T-cell (primary cell): ENCODE data around the gene STAB2. TPM values are rescaled to one million over a fixed set of nuclear protein-coding genes. Genes with fewer than 3 reads are reported as not detected.

Experiments
- ATAC-seq, 4 experiments: fragments of 200-7000 bp in 3 of 4; fragments of 150-1000 bp in 1 of 4; cut with Tn5 transposase; replicated peaks in 1 of 4; 1 replicate in 3 of 4; 2 replicates in 1 of 4; pipeline ENCODE4 v1.10.0; 2021; ENCODE audit warnings: moderate library complexity in 3 of 4, mild to moderate bottlenecking in 2 of 4, moderate number of reproducible peaks in 1 of 4
- CTCF ChIA-PET, 2 donors: fragments of 300-600 bp; sonication (Branson Sonifier 250); formaldehyde crosslinking; loops; one replicate each; lab custom pipeline; 2022; ENCODE audit warnings: antibody characterized with exemption in 2 of 2; lab: Charles Lee
- POLR2A ChIA-PET, 2 donors: fragments of 300-600 bp; sonication (Branson Sonifier 250); formaldehyde crosslinking; loops; one replicate each; lab custom pipeline; 2022; ENCODE audit warnings: antibody characterized with exemption in 2 of 2; lab: Charles Lee
- DNase-seq, 35 experiments: peaks; one replicate each; pipeline versions ENCODE4 v3.0.0 to v3.0.0-alpha.2; 2013 to 2023
- H3K27ac ChIP-seq: one replicate; pipeline ENCODE4 v1.5.1; 2013; ENCODE audit warnings: low read length
- H3K27me3 ChIP-seq, 2 experiments: replicated peaks in 1 of 2; 1 replicate in 1 of 2; 2 replicates in 1 of 2; pipeline versions ENCODE4 v1.6.1 to v1.7.0; 2013; ENCODE audit warnings: low read length in 1 of 2, mixed read lengths in 1 of 2; ENCODE audit not compliant: control insufficient read depth in 2 of 2, insufficient read depth in 2 of 2; ENCODE audit errors: extremely low read depth in 1 of 2
- H3K36me3 ChIP-seq, 2 donors: 1 replicate in 1 of 2; 2 replicates in 1 of 2; pipeline versions ENCODE4 v1.6.1 to v1.7.0; 2013; ENCODE audit warnings: low read length in 1 of 2; ENCODE audit not compliant: control insufficient read depth in 2 of 2, insufficient read depth in 1 of 2; ENCODE audit errors: extremely low read depth in 1 of 2
- H3K4me1 ChIP-seq, 2 experiments: 1 replicate in 1 of 2; 2 replicates in 1 of 2; pipeline versions ENCODE4 v1.6.1 to v1.7.0; 2013; ENCODE audit warnings: low read length in 2 of 2, mixed read lengths in 1 of 2; ENCODE audit not compliant: insufficient read depth in 2 of 2, control insufficient read depth in 1 of 2; ENCODE audit errors: extremely low read depth in 1 of 2
- H3K4me3 ChIP-seq, 2 donors: 1 replicate in 1 of 2; 2 replicates in 1 of 2; pipeline versions ENCODE4 v1.5.1 to v1.7.0; 2013; ENCODE audit warnings: mild to moderate bottlenecking in 2 of 2, low read length in 1 of 2, moderate library complexity in 1 of 2; ENCODE audit not compliant: control insufficient read depth in 1 of 2; ENCODE audit errors: extremely low read depth in 1 of 2
- H3K9me3 ChIP-seq: 2 replicates; pipeline ENCODE4 v1.7.0; 2013
- H3K27ac Mint-ChIP-seq, 2 donors: one replicate each; pipeline ENCODE4 v1.8.0; 2020 to 2021; ENCODE audit warnings: mild to moderate bottlenecking in 2 of 2, mixed read lengths in 2 of 2
- H3K27me3 Mint-ChIP-seq, 2 donors: one replicate each; pipeline ENCODE4 v1.8.0; 2021 to 2022; ENCODE audit warnings: mixed read lengths in 2 of 2
- H3K36me3 Mint-ChIP-seq: one replicate; pipeline ENCODE4 v1.8.0; 2021; ENCODE audit warnings: mixed read lengths
- H3K4me1 Mint-ChIP-seq, 3 donors: one replicate each; pipeline ENCODE4 v1.8.0; 2020 to 2022; ENCODE audit warnings: mixed read lengths in 3 of 3, mild to moderate bottlenecking in 1 of 3
- H3K4me3 Mint-ChIP-seq, 3 donors: one replicate each; pipeline ENCODE4 v1.8.0; 2020 to 2022; ENCODE audit warnings: mild to moderate bottlenecking in 3 of 3, mixed read lengths in 3 of 3, moderate library complexity in 3 of 3
- H3K9me3 Mint-ChIP-seq, 3 donors: one replicate each; pipeline ENCODE4 v1.8.0; 2020 to 2022; ENCODE audit warnings: mixed read lengths in 3 of 3
- WGBS: methylation state at CpG from one replicate; pipeline ENCODE4 v1.1.5; 2013; ENCODE audit warnings: missing lambda C conversion rate; ENCODE audit not compliant: insufficient coverage; 5-methylcytosine and 5-hydroxymethylcytosine counted together
- total RNA-seq, 35 experiments: library from RNA in 6 of 35; stranded (reverse) in 6 of 35; fragments of 120-200 nt in 1 of 35; gene quantifications; one replicate each; pipeline versions ENCODE4 v1.2.1 to v1.2.4 and lab custom pipeline; 2013 to 2026

Gene STAB2
- total RNA-seq, 5 donors from 2014 or later (not counting 1 experiment from before 2014, with no cell fraction given): not detected

- Mint-ChIP-seq H3K27ac (no peak overlapping the region), H3K36me3 (no peaks in the 10 kb centered on the region), H3K4me1 (no peaks in the 10 kb centered on the region), H3K27me3 (peaks cover 11 to 20% of the 10 kb centered on the region in 2 donors), H3K9me3 (no peaks in the 10 kb centered on the region), H3K4me3 (no peak overlapping the region)
- Histone ChIP-seq H3K27me3 (peaks cover 0 to 5% of the 10 kb centered on the region in 2 experiments), H3K9me3 (no peaks in the 10 kb centered on the region), H3K27ac (no peak overlapping the region), H3K36me3 (no peaks in the 10 kb centered on the region), H3K4me1 (no peaks in the 10 kb centered on the region), H3K4me3 (no peak overlapping the region)
- ChIA-PET POLR2A (no interaction called here), CTCF (no interaction called here)
- 88% methylated on average over 2 of the region's 5 CpGs for WGBS
- no peak for DNase-seq
- no peak for ATAC-seq
These were observed 109.0 kb downstream of the STAB2 start for GRCh38 chr12:103696101-103696500.

- ChIA-PET CTCF (no interaction called here), POLR2A (no interaction called here)
- Histone ChIP-seq H3K4me1 (no peaks in the 10 kb centered on the region), H3K36me3 (no peaks in the 10 kb centered on the region), H3K27ac (no peak overlapping the region), H3K4me3 (no peak overlapping the region), H3K27me3 (peaks cover 0 to 5% of the 10 kb centered on the region in 2 experiments), H3K9me3 (no peaks in the 10 kb centered on the region)
- no peaks in the 10 kb centered on the region for H3K4me1 Mint-ChIP-seq
- H3K36me3 Mint-ChIP-seq: no peaks in the 10 kb centered on the region
- H3K27ac Mint-ChIP-seq: no peak overlapping the region
- H3K4me3 Mint-ChIP-seq: no peak overlapping the region
- no peak for DNase-seq
- 14% methylated on average over 1 of the region's 9 CpGs for WGBS
- no peak for ATAC-seq
- H3K27me3 Mint-ChIP-seq: peaks cover 13 to 21% of the 10 kb centered on the region in 2 donors
- H3K9me3 Mint-ChIP-seq: no peaks in the 10 kb centered on the region
These were observed 111.1 kb downstream of the STAB2 start for GRCh38 chr12:103697971-103698751.

- ATAC-seq: no peak
- CTCF ChIA-PET: no interaction called here
- H3K36me3 ChIP-seq: no peaks in the 10 kb centered on the region
- H3K27ac ChIP-seq: no peak overlapping the region
- no peak overlapping the region for H3K4me3 ChIP-seq
- H3K27me3 ChIP-seq: peaks cover 0 to 5% of the 10 kb centered on the region in 2 experiments
- H3K27ac Mint-ChIP-seq: no peak overlapping the region
- WGBS: 53% methylated on average over 4 of the region's 9 CpGs
- POLR2A ChIA-PET: no interaction called here
- peaks cover 13 to 23% of the 10 kb centered on the region in 2 donors for H3K27me3 Mint-ChIP-seq
- no peaks in the 10 kb centered on the region for H3K4me1 Mint-ChIP-seq
- no peak overlapping the region for H3K4me3 Mint-ChIP-seq
- H3K4me1 ChIP-seq: no peaks in the 10 kb centered on the region
- no peak for DNase-seq
- no peaks in the 10 kb centered on the region for H3K9me3 Mint-ChIP-seq
- H3K9me3 ChIP-seq: no peaks in the 10 kb centered on the region
- no peaks in the 10 kb centered on the region for H3K36me3 Mint-ChIP-seq
These were observed 111.9 kb downstream of the STAB2 start for GRCh38 chr12:103698752-103699560.

GRCh38 chr12:103705098-103705497, 118.0 kb downstream of the STAB2 start:
- CTCF ChIA-PET: no interaction called here
- no peaks in the 10 kb centered on the region for H3K4me1 Mint-ChIP-seq
- ATAC-seq (no peak), DNase-seq (no peak)
- Histone ChIP-seq H3K36me3 (no peaks in the 10 kb centered on the region), H3K9me3 (no peaks in the 10 kb centered on the region), H3K4me3 (no peak overlapping the region), H3K27me3 (peaks cover 0 to 5% of the 10 kb centered on the region in 2 experiments), H3K27ac (no peak overlapping the region), H3K4me1 (no peaks in the 10 kb centered on the region)
- H3K4me3 Mint-ChIP-seq: no peak overlapping the region
- WGBS: no CpG with 5 or more reads among the region's 2 CpGs
- POLR2A ChIA-PET: no interaction called here
- H3K27me3 Mint-ChIP-seq: peaks cover 20 to 24% of the 10 kb centered on the region in 2 donors
- no peaks in the 10 kb centered on the region for H3K36me3 Mint-ChIP-seq
- H3K9me3 Mint-ChIP-seq: no peaks in the 10 kb centered on the region
- H3K27ac Mint-ChIP-seq: no peak overlapping the region

DNA sequence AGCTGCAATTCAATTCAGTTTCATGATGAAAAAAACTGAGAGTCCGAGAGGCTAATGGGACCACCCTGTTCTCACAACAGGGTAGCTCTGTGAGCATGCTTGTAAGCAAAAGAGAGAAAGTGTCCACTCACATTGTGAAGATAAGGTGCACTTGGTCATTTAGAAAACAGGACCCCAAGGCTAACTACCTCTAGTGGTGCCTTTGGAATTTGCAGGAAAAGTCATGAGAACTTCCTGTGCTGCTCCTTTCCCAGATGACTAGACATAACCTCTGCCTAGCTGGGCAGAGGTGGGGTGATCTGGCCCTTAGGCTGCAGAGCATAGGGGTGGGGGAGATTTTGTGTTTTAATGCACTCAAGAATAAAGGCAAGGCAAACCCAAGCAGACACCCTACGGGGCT, 118.9 kb downstream of the STAB2 start:
- Mint-ChIP-seq H3K36me3 (no peaks in the 10 kb centered on the region), H3K4me3 (no peak overlapping the region), H3K9me3 (no peaks in the 10 kb centered on the region), H3K27me3 (peaks cover 22 to 24% of the 10 kb centered on the region in 2 donors), H3K27ac (no peak overlapping the region), H3K4me1 (no peaks in the 10 kb centered on the region)
- DNase-seq (no peak), ATAC-seq (no peak)
- CTCF ChIA-PET: no interaction called here
- no peaks in the 10 kb centered on the region for H3K4me1 ChIP-seq
- POLR2A ChIA-PET: no interaction called here
- no peak overlapping the region for H3K27ac ChIP-seq
- no peak overlapping the region for H3K4me3 ChIP-seq
- H3K27me3 ChIP-seq: peaks cover 0 to 5% of the 10 kb centered on the region in 2 experiments
- H3K36me3 ChIP-seq: no peaks in the 10 kb centered on the region
- H3K9me3 ChIP-seq: no peaks in the 10 kb centered on the region
- WGBS: 60% methylated on average over 2 of the region's 2 CpGs

- CTCF ChIA-PET: interaction anchor here in 1 of 2 donors (0.6 kb wide), 1 partner anchor 160 kb away, joined by 3 read pairs; no protein-coding TSS in a partner anchor
These were observed 120.4 kb downstream of the STAB2 start for GRCh38 chr12:103707446-103707845.

More at GRCh38 chr12:103707446-103707845, 120.4 kb downstream of the STAB2 start:
- H3K27ac ChIP-seq: no peak overlapping the region
- no peaks in the 10 kb centered on the region for H3K4me1 ChIP-seq
- H3K27me3 ChIP-seq: peaks cover 0 to 5% of the 10 kb centered on the region in 2 experiments
- Mint-ChIP-seq H3K4me3 (no peak overlapping the region), H3K36me3 (no peaks in the 10 kb centered on the region), H3K27ac (no peak overlapping the region), H3K9me3 (no peaks in the 10 kb centered on the region), H3K4me1 (no peaks in the 10 kb centered on the region), H3K27me3 (peaks cover 24 to 28% of the 10 kb centered on the region in 2 donors)
- no peaks in the 10 kb centered on the region for H3K9me3 ChIP-seq
- no peak overlapping the region for H3K4me3 ChIP-seq
- POLR2A ChIA-PET: no interaction called here
- ATAC-seq: no peak
- H3K36me3 ChIP-seq: no peaks in the 10 kb centered on the region
- DNase-seq: no peak
